Measurements from ENCODE around the gene KRT34.

Gene KRT34

DNA sequence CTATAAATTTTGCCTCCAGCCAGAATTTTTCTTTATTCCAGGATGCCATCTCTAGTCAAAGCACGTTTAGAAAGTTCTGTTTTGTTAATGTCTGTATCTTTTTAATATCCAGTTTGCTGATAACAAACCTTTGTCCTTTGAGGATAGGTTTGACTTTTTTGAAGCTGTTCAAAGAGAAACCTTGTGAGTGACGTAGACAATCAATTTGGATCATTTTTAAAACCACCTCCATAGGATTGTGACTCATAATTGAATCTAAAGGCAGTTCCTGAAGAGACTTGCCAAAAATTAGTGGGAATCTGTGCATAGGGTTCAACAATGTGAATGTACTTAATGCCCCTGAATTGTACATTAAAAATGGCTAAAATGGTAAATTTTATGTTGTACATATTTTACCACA is 9.4 kb upstream of the KRT34 start:
- H3K4me3 ChIP-seq (ENCODE audit: low read depth, low read length), result no peak overlapping the region
- no peaks in the 10 kb centered on the region for H3K36me3 ChIP-seq (ENCODE audit: control insufficient read depth in 2 of 2, insufficient read depth in 1 of 2, low read length in 2 of 2)
- peaks cover 2% of the 10 kb centered on the region; the same call in 1 of the 2 replicates for H3K4me1 ChIP-seq (ENCODE audit: control insufficient read depth, insufficient read depth, low read length)
- H3K9me3 ChIP-seq (ENCODE audit: control insufficient read depth, insufficient read depth, low read depth, low read length), result no peaks in the 10 kb centered on the region
- TF ChIP-seq ZBTB17 (tag by site-specific recombination; IDR thresholded peaks at IDR 0.05), result no peak
- TF ChIP-seq YY1 (tag by site-specific recombination; IDR thresholded peaks at IDR 0.05), result no peak
- TF ChIP-seq, protein P1, sequence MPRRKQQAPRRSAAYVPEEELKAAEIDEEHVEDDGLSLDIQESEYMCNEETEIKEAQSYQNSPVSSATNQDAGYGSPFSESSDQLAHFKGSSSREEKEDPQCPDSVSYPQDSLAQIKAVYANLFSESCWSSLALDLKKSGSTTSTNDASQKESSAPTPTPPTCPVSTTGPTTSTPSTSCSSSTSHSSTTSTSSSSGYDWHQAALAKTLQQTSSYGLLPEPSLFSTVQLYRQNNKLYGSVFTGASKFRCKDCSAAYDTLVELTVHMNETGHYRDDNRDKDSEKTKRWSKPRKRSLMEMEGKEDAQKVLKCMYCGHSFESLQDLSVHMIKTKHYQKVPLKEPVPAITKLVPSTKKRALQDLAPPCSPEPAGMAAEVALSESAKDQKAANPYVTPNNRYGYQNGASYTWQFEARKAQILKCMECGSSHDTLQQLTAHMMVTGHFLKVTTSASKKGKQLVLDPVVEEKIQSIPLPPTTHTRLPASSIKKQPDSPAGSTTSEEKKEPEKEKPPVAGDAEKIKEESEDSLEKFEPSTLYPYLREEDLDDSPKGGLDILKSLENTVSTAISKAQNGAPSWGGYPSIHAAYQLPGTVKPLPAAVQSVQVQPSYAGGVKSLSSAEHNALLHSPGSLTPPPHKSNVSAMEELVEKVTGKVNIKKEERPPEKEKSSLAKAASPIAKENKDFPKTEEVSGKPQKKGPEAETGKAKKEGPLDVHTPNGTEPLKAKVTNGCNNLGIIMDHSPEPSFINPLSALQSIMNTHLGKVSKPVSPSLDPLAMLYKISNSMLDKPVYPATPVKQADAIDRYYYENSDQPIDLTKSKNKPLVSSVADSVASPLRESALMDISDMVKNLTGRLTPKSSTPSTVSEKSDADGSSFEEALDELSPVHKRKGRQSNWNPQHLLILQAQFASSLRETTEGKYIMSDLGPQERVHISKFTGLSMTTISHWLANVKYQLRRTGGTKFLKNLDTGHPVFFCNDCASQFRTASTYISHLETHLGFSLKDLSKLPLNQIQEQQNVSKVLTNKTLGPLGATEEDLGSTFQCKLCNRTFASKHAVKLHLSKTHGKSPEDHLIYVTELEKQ (tag by site-specific recombination; IDR thresholded peaks at IDR 0.05; ENCODE audit: borderline replicate concordance), result no peak
- TF ChIP-seq ZNF510 (tag by site-specific recombination; IDR thresholded peaks at IDR 0.05; ENCODE audit: insufficient replicate concordance), result no peak
- H3K27ac ChIP-seq (ENCODE audit: extremely low read depth, low read depth, low read length), result no peak overlapping the region
- ChIA-PET CTCF (interaction anchor here (0.6 to 3.0 kb wide), 3 partner anchors 105 to 523 kb away, joined by 3 to 13 read pairs (median 6); no protein-coding TSS in a partner anchor), POLR2A (no interaction called here)

DNA sequence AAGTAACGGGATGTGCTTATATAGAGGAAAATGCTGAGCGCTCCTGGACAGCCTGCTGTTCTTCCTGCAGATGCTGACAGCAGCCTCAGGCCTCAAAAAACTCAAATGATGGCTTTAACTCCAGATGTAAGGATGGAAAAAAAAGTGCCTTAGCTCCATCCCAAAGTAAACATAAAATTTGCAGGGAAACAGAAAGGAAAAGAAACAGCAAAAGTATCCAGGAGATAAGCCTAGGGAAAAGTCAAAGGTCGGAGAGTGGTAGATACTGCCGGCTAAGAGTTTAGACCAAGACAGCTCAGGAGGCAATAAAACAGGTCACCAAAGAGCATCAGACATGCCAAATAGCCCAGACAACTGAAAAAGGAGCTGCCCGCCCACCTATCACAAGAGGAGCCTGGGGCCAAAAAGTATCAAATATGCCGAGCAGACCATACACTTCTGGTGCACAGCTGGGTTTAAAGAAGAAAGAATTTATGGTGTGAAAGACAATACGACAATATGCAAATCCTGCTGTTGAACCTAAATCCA is 8.4 kb upstream of the KRT34 start:
- CTCF ChIA-PET, result interaction anchor here (0.5 to 3.0 kb wide), 6 partner anchors 13 to 1227 kb away, joined by 3 to 13 read pairs (median 4); no protein-coding TSS in a partner anchor
- POLR2A ChIA-PET, result no interaction called here
- Histone ChIP-seq H3K4me3 (ENCODE audit: low read depth, low read length) (no peak overlapping the region), H3K9me3 (ENCODE audit: control insufficient read depth, insufficient read depth, low read depth, low read length) (no peaks in the 10 kb centered on the region), H3K36me3 (ENCODE audit: control insufficient read depth in 2 of 2, insufficient read depth in 1 of 2, low read length in 2 of 2) (no peaks in the 10 kb centered on the region), H3K27ac (ENCODE audit: extremely low read depth, low read depth, low read length) (no peak overlapping the region), H3K4me1 (ENCODE audit: control insufficient read depth, insufficient read depth, low read length) (peaks cover 2% of the 10 kb centered on the region; the same call in 1 of the 2 replicates)
- TF ChIP-seq ZNF48 (tag by site-specific recombination; IDR thresholded peaks at IDR 0.05), result no peak
- TF ChIP-seq, protein P2, sequence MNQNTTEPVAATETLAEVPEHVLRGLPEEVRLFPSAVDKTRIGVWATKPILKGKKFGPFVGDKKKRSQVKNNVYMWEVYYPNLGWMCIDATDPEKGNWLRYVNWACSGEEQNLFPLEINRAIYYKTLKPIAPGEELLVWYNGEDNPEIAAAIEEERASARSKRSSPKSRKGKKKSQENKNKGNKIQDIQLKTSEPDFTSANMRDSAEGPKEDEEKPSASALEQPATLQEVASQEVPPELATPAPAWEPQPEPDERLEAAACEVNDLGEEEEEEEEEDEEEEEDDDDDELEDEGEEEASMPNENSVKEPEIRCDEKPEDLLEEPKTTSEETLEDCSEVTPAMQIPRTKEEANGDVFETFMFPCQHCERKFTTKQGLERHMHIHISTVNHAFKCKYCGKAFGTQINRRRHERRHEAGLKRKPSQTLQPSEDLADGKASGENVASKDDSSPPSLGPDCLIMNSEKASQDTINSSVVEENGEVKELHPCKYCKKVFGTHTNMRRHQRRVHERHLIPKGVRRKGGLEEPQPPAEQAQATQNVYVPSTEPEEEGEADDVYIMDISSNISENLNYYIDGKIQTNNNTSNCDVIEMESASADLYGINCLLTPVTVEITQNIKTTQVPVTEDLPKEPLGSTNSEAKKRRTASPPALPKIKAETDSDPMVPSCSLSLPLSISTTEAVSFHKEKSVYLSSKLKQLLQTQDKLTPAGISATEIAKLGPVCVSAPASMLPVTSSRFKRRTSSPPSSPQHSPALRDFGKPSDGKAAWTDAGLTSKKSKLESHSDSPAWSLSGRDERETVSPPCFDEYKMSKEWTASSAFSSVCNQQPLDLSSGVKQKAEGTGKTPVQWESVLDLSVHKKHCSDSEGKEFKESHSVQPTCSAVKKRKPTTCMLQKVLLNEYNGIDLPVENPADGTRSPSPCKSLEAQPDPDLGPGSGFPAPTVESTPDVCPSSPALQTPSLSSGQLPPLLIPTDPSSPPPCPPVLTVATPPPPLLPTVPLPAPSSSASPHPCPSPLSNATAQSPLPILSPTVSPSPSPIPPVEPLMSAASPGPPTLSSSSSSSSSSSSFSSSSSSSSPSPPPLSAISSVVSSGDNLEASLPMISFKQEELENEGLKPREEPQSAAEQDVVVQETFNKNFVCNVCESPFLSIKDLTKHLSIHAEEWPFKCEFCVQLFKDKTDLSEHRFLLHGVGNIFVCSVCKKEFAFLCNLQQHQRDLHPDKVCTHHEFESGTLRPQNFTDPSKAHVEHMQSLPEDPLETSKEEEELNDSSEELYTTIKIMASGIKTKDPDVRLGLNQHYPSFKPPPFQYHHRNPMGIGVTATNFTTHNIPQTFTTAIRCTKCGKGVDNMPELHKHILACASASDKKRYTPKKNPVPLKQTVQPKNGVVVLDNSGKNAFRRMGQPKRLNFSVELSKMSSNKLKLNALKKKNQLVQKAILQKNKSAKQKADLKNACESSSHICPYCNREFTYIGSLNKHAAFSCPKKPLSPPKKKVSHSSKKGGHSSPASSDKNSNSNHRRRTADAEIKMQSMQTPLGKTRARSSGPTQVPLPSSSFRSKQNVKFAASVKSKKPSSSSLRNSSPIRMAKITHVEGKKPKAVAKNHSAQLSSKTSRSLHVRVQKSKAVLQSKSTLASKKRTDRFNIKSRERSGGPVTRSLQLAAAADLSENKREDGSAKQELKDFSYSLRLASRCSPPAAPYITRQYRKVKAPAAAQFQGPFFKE (tag by site-specific recombination; IDR thresholded peaks at IDR 0.05; ENCODE audit: borderline replicate concordance), result no peak
- TF ChIP-seq ZNF175 (tag by site-specific recombination; IDR thresholded peaks at IDR 0.05), result no peak
- no peak for TF ChIP-seq ZNF423 (tag by site-specific recombination; IDR thresholded peaks at IDR 0.05)
- TF ChIP-seq, protein P3, sequence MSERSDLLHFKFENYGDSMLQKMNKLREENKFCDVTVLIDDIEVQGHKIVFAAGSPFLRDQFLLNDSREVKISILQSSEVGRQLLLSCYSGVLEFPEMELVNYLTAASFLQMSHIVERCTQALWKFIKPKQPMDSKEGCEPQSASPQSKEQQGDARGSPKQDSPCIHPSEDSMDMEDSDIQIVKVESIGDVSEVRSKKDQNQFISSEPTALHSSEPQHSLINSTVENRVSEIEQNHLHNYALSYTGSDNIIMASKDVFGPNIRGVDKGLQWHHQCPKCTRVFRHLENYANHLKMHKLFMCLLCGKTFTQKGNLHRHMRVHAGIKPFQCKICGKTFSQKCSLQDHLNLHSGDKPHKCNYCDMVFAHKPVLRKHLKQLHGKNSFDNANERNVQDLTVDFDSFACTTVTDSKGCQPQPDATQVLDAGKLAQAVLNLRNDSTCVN (tag by site-specific recombination; optimal IDR thresholded peaks at IDR 0.05), result no peak
- TF ChIP-seq, protein P4, sequence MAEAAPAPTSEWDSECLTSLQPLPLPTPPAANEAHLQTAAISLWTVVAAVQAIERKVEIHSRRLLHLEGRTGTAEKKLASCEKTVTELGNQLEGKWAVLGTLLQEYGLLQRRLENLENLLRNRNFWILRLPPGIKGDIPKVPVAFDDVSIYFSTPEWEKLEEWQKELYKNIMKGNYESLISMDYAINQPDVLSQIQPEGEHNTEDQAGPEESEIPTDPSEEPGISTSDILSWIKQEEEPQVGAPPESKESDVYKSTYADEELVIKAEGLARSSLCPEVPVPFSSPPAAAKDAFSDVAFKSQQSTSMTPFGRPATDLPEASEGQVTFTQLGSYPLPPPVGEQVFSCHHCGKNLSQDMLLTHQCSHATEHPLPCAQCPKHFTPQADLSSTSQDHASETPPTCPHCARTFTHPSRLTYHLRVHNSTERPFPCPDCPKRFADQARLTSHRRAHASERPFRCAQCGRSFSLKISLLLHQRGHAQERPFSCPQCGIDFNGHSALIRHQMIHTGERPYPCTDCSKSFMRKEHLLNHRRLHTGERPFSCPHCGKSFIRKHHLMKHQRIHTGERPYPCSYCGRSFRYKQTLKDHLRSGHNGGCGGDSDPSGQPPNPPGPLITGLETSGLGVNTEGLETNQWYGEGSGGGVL (tag by site-specific recombination; IDR thresholded peaks at IDR 0.05), result no peak
- TF ChIP-seq, protein P5, sequence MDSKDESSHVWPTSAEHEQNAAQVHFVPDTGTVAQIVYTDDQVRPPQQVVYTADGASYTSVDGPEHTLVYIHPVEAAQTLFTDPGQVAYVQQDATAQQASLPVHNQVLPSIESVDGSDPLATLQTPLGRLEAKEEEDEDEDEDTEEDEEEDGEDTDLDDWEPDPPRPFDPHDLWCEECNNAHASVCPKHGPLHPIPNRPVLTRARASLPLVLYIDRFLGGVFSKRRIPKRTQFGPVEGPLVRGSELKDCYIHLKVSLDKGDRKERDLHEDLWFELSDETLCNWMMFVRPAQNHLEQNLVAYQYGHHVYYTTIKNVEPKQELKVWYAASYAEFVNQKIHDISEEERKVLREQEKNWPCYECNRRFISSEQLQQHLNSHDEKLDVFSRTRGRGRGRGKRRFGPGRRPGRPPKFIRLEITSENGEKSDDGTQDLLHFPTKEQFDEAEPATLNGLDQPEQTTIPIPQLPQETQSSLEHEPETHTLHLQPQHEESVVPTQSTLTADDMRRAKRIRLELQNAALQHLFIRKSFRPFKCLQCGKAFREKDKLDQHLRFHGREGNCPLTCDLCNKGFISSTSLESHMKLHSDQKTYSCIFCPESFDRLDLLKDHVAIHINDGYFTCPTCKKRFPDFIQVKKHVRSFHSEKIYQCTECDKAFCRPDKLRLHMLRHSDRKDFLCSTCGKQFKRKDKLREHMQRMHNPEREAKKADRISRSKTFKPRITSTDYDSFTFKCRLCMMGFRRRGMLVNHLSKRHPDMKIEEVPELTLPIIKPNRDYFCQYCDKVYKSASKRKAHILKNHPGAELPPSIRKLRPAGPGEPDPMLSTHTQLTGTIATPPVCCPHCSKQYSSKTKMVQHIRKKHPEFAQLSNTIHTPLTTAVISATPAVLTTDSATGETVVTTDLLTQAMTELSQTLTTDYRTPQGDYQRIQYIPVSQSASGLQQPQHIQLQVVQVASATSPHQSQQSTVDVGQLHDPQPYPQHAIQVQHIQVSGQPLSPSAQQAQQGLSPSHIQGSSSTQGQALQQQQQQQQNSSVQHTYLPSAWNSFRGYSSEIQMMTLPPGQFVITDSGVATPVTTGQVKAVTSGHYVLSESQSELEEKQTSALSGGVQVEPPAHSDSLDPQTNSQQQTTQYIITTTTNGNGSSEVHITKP (tag by site-specific recombination; IDR thresholded peaks at IDR 0.05), result no peak
- no peak for TF ChIP-seq ZNF146 (tag by site-specific recombination; IDR thresholded peaks at IDR 0.05)
- no peak for TF ChIP-seq ZNF366 (tag by site-specific recombination; conservative IDR thresholded peaks at IDR 0.05)
- TF ChIP-seq ZBTB48 (tag by site-specific recombination; IDR thresholded peaks at IDR 0.05), result no peak
- no peak for TF ChIP-seq FEZF1 (tag by site-specific recombination; IDR thresholded peaks at IDR 0.05)
- TF ChIP-seq, protein P6, sequence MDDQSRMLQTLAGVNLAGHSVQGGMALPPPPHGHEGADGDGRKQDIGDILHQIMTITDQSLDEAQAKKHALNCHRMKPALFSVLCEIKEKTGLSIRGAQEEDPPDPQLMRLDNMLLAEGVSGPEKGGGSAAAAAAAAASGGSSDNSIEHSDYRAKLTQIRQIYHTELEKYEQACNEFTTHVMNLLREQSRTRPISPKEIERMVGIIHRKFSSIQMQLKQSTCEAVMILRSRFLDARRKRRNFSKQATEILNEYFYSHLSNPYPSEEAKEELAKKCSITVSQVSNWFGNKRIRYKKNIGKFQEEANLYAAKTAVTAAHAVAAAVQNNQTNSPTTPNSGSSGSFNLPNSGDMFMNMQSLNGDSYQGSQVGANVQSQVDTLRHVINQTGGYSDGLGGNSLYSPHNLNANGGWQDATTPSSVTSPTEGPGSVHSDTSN (CRISPR knock-in tag; IDR thresholded peaks at IDR 0.05), result no peak

Data from HEK293 (cell line).